Astrocyte (in vitro differentiated cells and primary cell): ENCODE measurements around the gene SRRT. TPM values are rescaled to one million over a fixed set of nuclear protein-coding genes. Genes with fewer than 3 reads are reported as not detected.

Source experiments
- DNase-seq: peaks from one replicate; pipeline ENCODE4 v3.0.0-alpha.2; 2010; ENCODE audit warnings: low read depth
- FAIRE-seq: peaks from 2 replicates; lab custom pipeline; 2011; peaks lifted over from hg19 to GRCh38; lab: Jason Lieb, UNC
- H2AFZ ChIP-seq: 2 replicates; pipeline ENCODE4 v1.6.0; 2012; ENCODE audit warnings: low read depth, low read length, inconsistent platforms
- H3K27ac ChIP-seq: 2 replicates; pipeline ENCODE4 v1.5.1; 2011; ENCODE audit warnings: low read depth, low read length, inconsistent platforms
- H3K27me3 ChIP-seq: 2 replicates; pipeline ENCODE4 v1.6.0; 2011; ENCODE audit warnings: low read length, inconsistent platforms; ENCODE audit not compliant: insufficient read depth
- H3K36me3 ChIP-seq: 2 replicates; pipeline ENCODE4 v1.5.1; 2011; ENCODE audit warnings: low read length, inconsistent platforms; ENCODE audit not compliant: insufficient read depth
- H3K4me1 ChIP-seq: 2 replicates; pipeline ENCODE4 v1.5.1; 2011; ENCODE audit warnings: low read length, inconsistent platforms; ENCODE audit not compliant: insufficient read depth
- H3K4me2 ChIP-seq: 2 replicates; pipeline ENCODE4 v1.6.0; 2012; ENCODE audit warnings: low read length, inconsistent platforms
- H3K4me3 ChIP-seq: 2 replicates; pipeline ENCODE4 v1.5.1; 2011; ENCODE audit warnings: low read depth, mild to moderate bottlenecking, low read length, inconsistent platforms; ENCODE audit not compliant: insufficient read depth
- H3K79me2 ChIP-seq: 2 replicates; pipeline ENCODE4 v1.6.0; 2012; ENCODE audit warnings: mild to moderate bottlenecking, low read length, inconsistent platforms; ENCODE audit not compliant: insufficient read depth
- H3K9ac ChIP-seq: 2 replicates; pipeline ENCODE4 v1.6.0; 2012; ENCODE audit warnings: mild to moderate bottlenecking, low read length, inconsistent platforms
- H3K9me3 ChIP-seq: 2 replicates; pipeline ENCODE4 v1.5.1; 2012; ENCODE audit warnings: low read depth, mild to moderate bottlenecking, low read length, inconsistent platforms; ENCODE audit not compliant: insufficient read depth
- H4K20me1 ChIP-seq: 2 replicates; pipeline ENCODE4 v1.6.0; 2012; ENCODE audit warnings: low read length, inconsistent platforms; ENCODE audit not compliant: insufficient read depth
- H3K27ac Mint-ChIP-seq: one replicate; pipeline ENCODE4 v1.8.0; 2021; ENCODE audit warnings: mild to moderate bottlenecking, mixed read lengths; ENCODE audit not compliant: unreplicated experiment
- H3K27me3 Mint-ChIP-seq: one replicate; pipeline ENCODE4 v1.8.0; 2021; ENCODE audit warnings: low read depth, mixed read lengths; ENCODE audit not compliant: unreplicated experiment
- H3K36me3 Mint-ChIP-seq: one replicate; pipeline ENCODE4 v1.8.0; 2021; ENCODE audit warnings: low read depth, mixed read lengths; ENCODE audit not compliant: unreplicated experiment
- H3K4me1 Mint-ChIP-seq: one replicate; pipeline ENCODE4 v1.8.0; 2021; ENCODE audit warnings: low read depth, mixed read lengths; ENCODE audit not compliant: unreplicated experiment
- H3K4me3 Mint-ChIP-seq: one replicate; pipeline ENCODE4 v1.8.0; 2021; ENCODE audit warnings: mild to moderate bottlenecking, moderate library complexity, mixed read lengths; ENCODE audit not compliant: unreplicated experiment
- H3K9me3 Mint-ChIP-seq: one replicate; pipeline ENCODE4 v1.8.0; 2021; ENCODE audit warnings: mild to moderate bottlenecking, mixed read lengths; ENCODE audit not compliant: unreplicated experiment
- CTCF ChIP-seq: IDR thresholded peaks from 2 replicates; pipeline ENCODE4 v1.5.1; 2011; ENCODE audit warnings: low read depth, mild to moderate bottlenecking, inconsistent platforms, low read length, moderate library complexity; ENCODE audit not compliant: insufficient read depth
- EZH2 ChIP-seq: IDR thresholded peaks from 2 replicates; pipeline ENCODE4 v1.6.1; 2012; ENCODE audit warnings: mild to moderate bottlenecking, low read length, inconsistent platforms; ENCODE audit not compliant: insufficient read depth
- total RNA-seq: library from RNA; stranded (reverse); gene quantifications from 2 replicates; pipeline ENCODE4 v1.2.1, GENCODE V29; 2021

SRRT gene
- total RNA-seq, 1 donor from 2014 or later = 118 TPM

- no peak overlapping the region for H3K27ac Mint-ChIP-seq
- Histone ChIP-seq H3K36me3 (no peaks in the 10 kb centered on the region), H3K9me3 (no peaks in the 10 kb centered on the region), H3K27me3 (peaks cover 10% of the 10 kb centered on the region), H3K4me2 (no peak overlapping the region), H3K4me1 (peaks cover 6% of the 10 kb centered on the region), H3K4me3 (no peak overlapping the region), H3K9ac (no peak overlapping the region), H3K79me2 (no peaks in the 10 kb centered on the region), H4K20me1 (no peaks in the 10 kb centered on the region), H3K27ac (no peak overlapping the region), H2AFZ (no peak overlapping the region)
- H3K4me3 Mint-ChIP-seq = no peak overlapping the region
- DNase-seq (no peak), FAIRE-seq (no peak)
- H3K27me3 Mint-ChIP-seq = peaks cover 25% of the 10 kb centered on the region
- H3K9me3 Mint-ChIP-seq = peaks cover 2% of the 10 kb centered on the region
- H3K4me1 Mint-ChIP-seq = peaks cover 4% of the 10 kb centered on the region
- TF ChIP-seq EZH2 (no peak), CTCF (no peak)
- no peaks in the 10 kb centered on the region for H3K36me3 Mint-ChIP-seq
These were observed 24.5 kb downstream of the SRRT start for GRCh38 chr7:100899432-100899831.

DNA sequence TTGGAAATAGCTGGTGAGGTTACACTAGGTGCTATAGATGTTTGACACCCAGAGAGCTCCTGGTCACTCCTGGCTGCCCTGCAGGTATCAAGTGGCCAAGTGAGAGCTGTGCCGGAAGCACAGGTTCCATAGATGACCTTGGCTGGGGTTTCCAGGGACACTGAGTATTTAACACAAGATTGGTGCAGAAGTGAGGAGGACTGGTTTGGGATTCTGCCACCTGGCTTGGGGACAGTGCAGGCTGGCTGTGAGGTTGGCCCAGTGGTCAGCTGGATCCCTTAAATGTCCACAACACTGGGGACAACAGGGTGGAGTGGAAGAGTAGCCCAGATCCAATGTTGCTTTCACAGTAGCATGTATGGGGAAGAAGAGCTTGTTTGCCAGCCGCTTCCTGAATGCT, 26.1 kb downstream of the SRRT start:
- Histone ChIP-seq H2AFZ (no peak overlapping the region), H3K4me1 (peaks cover 3% of the 10 kb centered on the region), H3K27ac (no peak overlapping the region), H3K9me3 (no peaks in the 10 kb centered on the region), H4K20me1 (no peaks in the 10 kb centered on the region), H3K36me3 (no peaks in the 10 kb centered on the region), H3K9ac (no peak overlapping the region), H3K79me2 (no peaks in the 10 kb centered on the region), H3K27me3 (peaks cover 8% of the 10 kb centered on the region), H3K4me3 (no peak overlapping the region), H3K4me2 (no peak overlapping the region)
- peaks cover 2% of the 10 kb centered on the region for H3K9me3 Mint-ChIP-seq
- FAIRE-seq (no peak), DNase-seq (no peak)
- H3K27me3 Mint-ChIP-seq = peaks cover 24% of the 10 kb centered on the region
- H3K27ac Mint-ChIP-seq = no peak overlapping the region
- H3K36me3 Mint-ChIP-seq = no peaks in the 10 kb centered on the region
- TF ChIP-seq EZH2 (no peak), CTCF (no peak)
- H3K4me3 Mint-ChIP-seq = no peak overlapping the region
- peaks cover 4% of the 10 kb centered on the region for H3K4me1 Mint-ChIP-seq

- DNase-seq = no peak
- Mint-ChIP-seq H3K27ac (no peak overlapping the region), H3K36me3 (no peaks in the 10 kb centered on the region), H3K4me1 (no peaks in the 10 kb centered on the region), H3K27me3 (peaks cover 19% of the 10 kb centered on the region), H3K4me3 (no peak overlapping the region), H3K9me3 (peaks cover 2% of the 10 kb centered on the region)
- Histone ChIP-seq H3K36me3 (no peaks in the 10 kb centered on the region), H3K9ac (no peak overlapping the region), H3K9me3 (no peaks in the 10 kb centered on the region), H3K79me2 (no peaks in the 10 kb centered on the region), H3K4me2 (no peak overlapping the region), H4K20me1 (no peaks in the 10 kb centered on the region), H3K27ac (no peak overlapping the region), H3K27me3 (no peaks in the 10 kb centered on the region), H3K4me1 (peaks cover 3% of the 10 kb centered on the region), H3K4me3 (no peak overlapping the region), H2AFZ (no peak overlapping the region)
- TF ChIP-seq EZH2 (no peak), CTCF (no peak)
- no peak for FAIRE-seq
These were observed 27.0 kb downstream of the SRRT start for GRCh38 chr7:100901921-100902332.
